SK-N-SH treated with all-trans-retinoic acid at 6 μM for 48 hours (cell line): ENCODE results near the gene SGSM1.

Source experiments
- ATAC-seq: fragments of 200-7000 bp; cut with Tn5 transposase; 3 replicates; pipeline ENCODE4 v1.9.1; 2020; ENCODE audit warnings: mild to moderate bottlenecking, moderate library complexity
- ARNTL ChIP-seq: fragments of 450-650 bp; formaldehyde crosslinking; IDR thresholded peaks from 2 replicates; pipeline ENCODE4 v1.5.0; 2020; ENCODE audit warnings: low read depth, mild to moderate bottlenecking, moderate library complexity, borderline replicate concordance
- BACH2 ChIP-seq: fragments of 250-450 bp; sonication (Bioruptor Pico); IDR thresholded peaks from 2 replicates; pipeline ENCODE4 v1.9.0; 2021; ENCODE audit warnings: mild to moderate bottlenecking, borderline replicate concordance
- CSDC2 ChIP-seq: fragments of 250-450 bp; sonication (Bioruptor Pico); IDR thresholded peaks from 2 replicates; pipeline ENCODE4 v1.5.0; 2020; ENCODE audit warnings: mild to moderate bottlenecking, moderate library complexity
- CSRNP3 ChIP-seq: fragments of 250-450 bp; sonication (Bioruptor Pico); IDR thresholded peaks from 2 replicates; pipeline ENCODE4 v1.5.1; 2021; ENCODE audit warnings: mild to moderate bottlenecking, moderate library complexity
- ESRRG ChIP-seq: fragments of 250-450 bp; sonication (Bioruptor Pico); IDR thresholded peaks from 2 replicates; pipeline ENCODE4 v1.6.1; 2021; ENCODE audit warnings: mild to moderate bottlenecking
- GLIS3 ChIP-seq: fragments of 250-450 bp; sonication (Bioruptor Pico); IDR thresholded peaks from 2 replicates; pipeline ENCODE4 v1.5.0; 2020; ENCODE audit warnings: mild to moderate bottlenecking, moderate library complexity
- OSR1 ChIP-seq: fragments of 250-450 bp; sonication (Bioruptor Pico); IDR thresholded peaks from 2 replicates; pipeline ENCODE4 v1.8.0; 2022; ENCODE audit warnings: moderate library complexity, mild to moderate bottlenecking, inconsistent platforms
- PATZ1 ChIP-seq: fragments of 250-450 bp; sonication (Bioruptor Pico); IDR thresholded peaks from 2 replicates; pipeline ENCODE4 v1.8.0; 2020; ENCODE audit warnings: mild to moderate bottlenecking, moderate library complexity, borderline replicate concordance
- RARB ChIP-seq: fragments of 250-450 bp; sonication (Bioruptor Pico); IDR thresholded peaks from 2 replicates; pipeline ENCODE4 v1.8.0; 2021; ENCODE audit warnings: mild to moderate bottlenecking, moderate library complexity
- SNAI2 ChIP-seq: fragments of 250-450 bp; sonication (Bioruptor Pico); IDR thresholded peaks from 2 replicates; pipeline ENCODE4 v1.5.0; 2020; ENCODE audit warnings: mild to moderate bottlenecking, moderate library complexity
- TCF4 ChIP-seq: fragments of 250-450 bp; sonication (Bioruptor Pico); IDR thresholded peaks from 2 replicates; pipeline ENCODE4 v1.8.0; 2021; ENCODE audit warnings: mild to moderate bottlenecking, moderate library complexity, borderline replicate concordance
- TOX ChIP-seq: fragments of 250-450 bp; sonication (Bioruptor Pico); IDR thresholded peaks from 2 replicates; pipeline ENCODE4 v1.8.0; 2021; ENCODE audit warnings: mild to moderate bottlenecking, moderate library complexity, borderline replicate concordance
- TSHZ2 ChIP-seq: fragments of 250-450 bp; sonication (Bioruptor Pico); IDR thresholded peaks from 2 replicates; pipeline ENCODE4 v1.5.0; 2020; ENCODE audit warnings: mild to moderate bottlenecking, moderate library complexity
- ZC3H10 ChIP-seq: fragments of 250-450 bp; sonication (Bioruptor Pico); IDR thresholded peaks from 2 replicates; pipeline ENCODE4 v1.5.1; 2021; ENCODE audit warnings: mild to moderate bottlenecking, moderate library complexity
- ZFP3 ChIP-seq: fragments of 250-450 bp; sonication (Bioruptor Pico); IDR thresholded peaks from 2 replicates; pipeline ENCODE4 v1.5.0; 2020; ENCODE audit warnings: mild to moderate bottlenecking, moderate library complexity
- ZFP30 ChIP-seq: fragments of 450-650 bp; formaldehyde crosslinking; IDR thresholded peaks from 2 replicates; pipeline ENCODE4 v1.5.0; 2022; ENCODE audit warnings: mild to moderate bottlenecking, moderate library complexity
- ZNF565 ChIP-seq: fragments of 450-650 bp; formaldehyde crosslinking; conservative IDR thresholded peaks from 2 replicates; pipeline ENCODE4 v1.5.0; 2020; ENCODE audit warnings: low read depth, mild to moderate bottlenecking, moderate library complexity
- ZNF70 ChIP-seq: fragments of 450-650 bp; formaldehyde crosslinking; IDR thresholded peaks from 2 replicates; pipeline ENCODE4 v1.5.0; 2020; ENCODE audit warnings: mild to moderate bottlenecking, moderate library complexity
- ZNF8 ChIP-seq: fragments of 450-650 bp; formaldehyde crosslinking; IDR thresholded peaks from 2 replicates; pipeline ENCODE4 v1.5.0; 2020; ENCODE audit warnings: mild to moderate bottlenecking, moderate library complexity
- TF ChIP-seq, protein P1 (sequence below): fragments of 250-450 bp; sonication (Bioruptor Pico); IDR thresholded peaks from 2 replicates; pipeline ENCODE4 v1.5.1; 2020; ENCODE audit warnings: low read depth, mild to moderate bottlenecking, moderate library complexity

Gene SGSM1

DNA sequence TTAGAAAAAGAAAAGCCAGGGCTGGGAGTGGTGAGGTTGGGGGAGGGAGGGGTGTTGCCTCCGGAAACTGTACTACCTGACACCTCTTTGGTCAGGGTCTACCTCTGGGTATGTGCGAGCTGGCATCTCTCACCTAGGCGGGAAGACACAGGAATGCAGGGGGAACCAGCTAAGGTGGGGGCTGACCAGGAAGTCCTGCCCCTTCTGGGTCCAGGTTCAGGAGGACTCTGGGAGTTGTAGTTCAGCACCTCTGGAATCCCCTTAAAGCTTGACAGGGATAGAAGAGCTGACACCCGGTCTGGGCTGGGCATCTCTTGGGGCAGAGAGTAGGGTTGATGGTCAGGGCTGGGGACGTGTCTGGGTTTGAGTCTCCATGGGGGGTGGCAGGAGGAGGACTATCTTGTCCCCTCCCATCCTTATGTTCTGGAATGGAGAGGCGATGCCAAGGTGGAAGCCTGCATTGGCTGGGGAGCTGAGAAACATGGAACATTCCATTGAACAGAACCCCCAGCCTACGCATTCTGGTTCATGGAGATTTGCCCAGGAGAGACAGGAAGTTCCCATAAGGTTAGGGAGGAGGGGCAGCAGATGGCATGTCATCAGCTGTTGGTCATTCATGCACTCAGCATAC is 144.4 kb downstream of the SGSM1 start:
- ATAC-seq = no peak
- TF ChIP-seq, protein P1, sequence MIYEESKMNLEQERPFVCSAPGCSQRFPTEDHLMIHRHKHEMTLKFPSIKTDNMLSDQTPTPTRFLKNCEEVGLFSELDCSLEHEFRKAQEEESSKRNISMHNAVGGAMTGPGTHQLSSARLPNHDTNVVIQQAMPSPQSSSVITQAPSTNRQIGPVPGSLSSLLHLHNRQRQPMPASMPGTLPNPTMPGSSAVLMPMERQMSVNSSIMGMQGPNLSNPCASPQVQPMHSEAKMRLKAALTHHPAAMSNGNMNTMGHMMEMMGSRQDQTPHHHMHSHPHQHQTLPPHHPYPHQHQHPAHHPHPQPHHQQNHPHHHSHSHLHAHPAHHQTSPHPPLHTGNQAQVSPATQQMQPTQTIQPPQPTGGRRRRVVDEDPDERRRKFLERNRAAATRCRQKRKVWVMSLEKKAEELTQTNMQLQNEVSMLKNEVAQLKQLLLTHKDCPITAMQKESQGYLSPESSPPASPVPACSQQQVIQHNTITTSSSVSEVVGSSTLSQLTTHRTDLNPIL (CRISPR knock-in tag) = no peak
- TF ChIP-seq TSHZ2 (CRISPR knock-in tag) (no peak), ZFP3 (CRISPR knock-in tag) (no peak), ESRRG (CRISPR knock-in tag) (no peak), PATZ1 (CRISPR knock-in tag) (no peak), CSDC2 (CRISPR knock-in tag) (no peak), ZFP30 (no peak), ZNF70 (CRISPR knock-in tag) (no peak), BACH2 (no peak), SNAI2 (no peak), TCF4 (CRISPR knock-in tag) (no peak), RARB (CRISPR knock-in tag) (no peak), ARNTL (CRISPR knock-in tag) (no peak), ZNF8 (CRISPR knock-in tag) (no peak), OSR1 (CRISPR knock-in tag) (no peak), ZNF565 (CRISPR knock-in tag) (no peak)

GRCh38 chr22:24951942-24952836 is 146.2 kb downstream of the SGSM1 start, which contains the start of gene KIAA1671:
KIAA1671 (plus strand) TSS chr22:24952716; CDS start chr22:25028000, 75,284 bp downstream.
- ATAC-seq = peak; percentile 87

GRCh38 chr22:24952837-24953383 is 146.9 kb downstream of the SGSM1 start:
- ATAC-seq = peak; percentile 73
- TF ChIP-seq OSR1 (CRISPR knock-in tag) = no peak
- TF ChIP-seq ZNF70 (CRISPR knock-in tag) = peak; percentile 88
- TF ChIP-seq, all 23 proteins: peak for 1

More at GRCh38 chr22:24951942-24952836, 146.2 kb downstream of the SGSM1 start, which contains the start of gene KIAA1671:
- TF ChIP-seq ZC3H10 (CRISPR knock-in tag) (no peak), SNAI2 (peak; percentile 69; the same call in 1 of the 2 replicates)
- TF ChIP-seq, protein P1 (CRISPR knock-in tag) = no peak
- TF ChIP-seq, all 23 proteins: peak for 1

GRCh38 chr22:24953384-24954113 is 147.5 kb downstream of the SGSM1 start:
- ATAC-seq = peak; percentile 30
- no peak for TF ChIP-seq RARB (CRISPR knock-in tag)
- TF ChIP-seq ZNF565 (CRISPR knock-in tag) = no peak
- TF ChIP-seq ZFP3 (CRISPR knock-in tag) = no peak
- no peak for TF ChIP-seq CSRNP3
- no peak for TF ChIP-seq GLIS3 (CRISPR knock-in tag)
- TF ChIP-seq TOX (CRISPR knock-in tag) = no peak
- no peak for TF ChIP-seq ZNF70 (CRISPR knock-in tag)
- no peak for TF ChIP-seq ARNTL (CRISPR knock-in tag)
- TF ChIP-seq, protein P1 (CRISPR knock-in tag) = no peak
